Measurements from ENCODE around the gene NRXN3.
A peak's percentile ranks its signal among the peaks of the same experiment; 100 is the strongest.
"Not testable (repeated sequence)": the region's sequence is repeated elsewhere in the genome, so short reads cannot be mapped to it uniquely, and the experiment has no call there.

Gene NRXN3

DNA sequence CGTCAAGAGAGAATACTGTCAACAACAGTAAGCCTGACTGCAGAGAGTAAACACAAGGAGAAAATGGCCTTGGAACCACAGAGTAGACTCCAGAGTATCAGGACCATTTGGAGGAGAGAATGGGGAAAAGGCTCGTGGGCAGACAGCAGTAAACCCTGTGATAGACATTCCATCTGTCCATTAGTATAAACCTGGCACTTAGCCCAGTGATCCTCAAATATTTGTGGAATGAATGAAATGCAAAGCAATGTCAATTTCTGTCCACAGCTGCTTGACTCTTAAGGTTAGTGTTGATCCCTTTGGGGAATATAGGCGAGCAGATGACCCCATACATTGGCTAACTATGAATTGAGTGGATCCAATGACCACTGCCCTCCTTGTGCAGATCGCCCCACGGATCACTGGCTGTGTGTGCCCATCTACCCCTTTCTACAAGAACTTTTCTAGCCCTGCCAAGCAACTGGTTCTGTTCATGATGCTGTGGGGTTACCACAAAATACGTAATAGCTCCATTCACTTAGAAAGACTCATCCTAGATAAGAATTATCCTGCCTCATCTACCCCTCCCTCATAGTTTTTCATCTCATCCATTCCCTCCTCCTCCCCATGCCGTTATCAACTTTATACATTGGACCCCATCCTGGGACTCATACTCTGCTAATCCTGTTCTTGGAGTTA, 846.8 kb downstream of the NRXN3 start:
- peak; percentile 73 for DNase-seq (ENCODE audit: low read depth)

- DNase-seq (ENCODE audit: low read depth), result no peak
Observed at GRCh38 chr14:79017561-79017960, 847.4 kb downstream of the NRXN3 start.

DNA sequence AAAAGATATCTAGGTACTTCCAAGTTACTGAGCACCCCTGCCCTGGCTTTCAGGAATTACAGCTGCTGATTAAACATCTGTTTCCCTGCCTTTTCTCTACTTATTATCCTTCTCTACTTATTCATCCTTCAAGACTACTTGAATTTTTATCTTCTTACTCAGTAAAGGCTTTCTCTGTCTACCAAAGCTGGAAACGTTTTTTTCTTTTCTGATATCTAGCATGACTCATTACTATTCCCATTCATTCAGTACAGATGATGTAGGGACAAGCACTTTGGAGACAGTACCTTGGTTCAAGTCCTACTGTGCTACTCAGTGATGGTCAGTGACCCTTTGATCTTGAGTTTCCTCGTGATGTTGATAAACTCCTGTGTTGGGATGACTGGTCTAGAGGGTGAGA, 848.7 kb downstream of the NRXN3 start:
- no peak for DNase-seq (ENCODE audit: low read depth)

GRCh38 chr14:79019898-79020297, 849.7 kb downstream of the NRXN3 start:
- DNase-seq (ENCODE audit: low read depth), result not testable (repeated sequence)

GRCh38 chr14:79021766-79022165, 851.6 kb downstream of the NRXN3 start:
- DNase-seq (ENCODE audit: low read depth), result no peak

DNA sequence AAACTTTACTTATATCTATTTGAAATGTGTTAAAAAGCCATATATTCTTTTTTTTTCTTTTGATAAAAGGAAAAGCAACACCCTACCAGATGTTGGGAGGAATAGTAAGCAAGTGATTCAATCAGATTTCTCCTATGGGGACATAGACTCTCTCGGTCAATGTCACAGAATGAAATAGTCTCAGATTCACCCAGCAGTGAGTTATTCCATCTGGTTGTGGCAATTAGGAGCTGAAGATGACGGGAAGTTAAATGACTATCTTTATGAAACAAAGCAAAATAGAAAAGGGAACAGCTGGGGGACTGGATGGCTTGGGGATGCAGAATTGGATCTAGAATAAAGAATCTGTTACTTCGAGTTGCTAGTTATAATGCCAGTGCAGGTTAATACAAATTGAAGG, 857.0 kb downstream of the NRXN3 start:
- no peak for DNase-seq (ENCODE audit: low read depth)

DNA sequence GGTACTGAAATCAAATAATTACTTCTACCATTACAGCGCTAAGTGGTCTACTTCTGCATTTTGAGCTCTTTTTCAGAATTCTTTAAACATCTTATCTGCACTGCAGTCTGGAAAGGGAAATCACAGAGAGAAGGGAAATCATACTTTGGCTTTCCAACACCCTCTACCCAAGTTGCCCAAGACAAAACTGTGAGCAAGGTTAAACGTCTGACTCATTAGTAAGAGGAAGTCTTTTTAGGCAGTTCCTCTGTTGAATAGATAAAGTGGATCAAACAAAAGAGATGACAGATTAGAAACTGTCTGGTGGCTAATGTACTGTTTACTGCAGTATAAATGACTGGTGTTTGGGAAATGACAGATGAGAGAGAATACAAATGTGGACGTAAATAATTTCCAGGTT, 858.1 kb downstream of the NRXN3 start:
- DNase-seq (ENCODE audit: low read depth), result no peak

GRCh38 chr14:79036441-79036840, 866.3 kb downstream of the NRXN3 start:
- DNase-seq (ENCODE audit: low read depth), result no peak

DNA sequence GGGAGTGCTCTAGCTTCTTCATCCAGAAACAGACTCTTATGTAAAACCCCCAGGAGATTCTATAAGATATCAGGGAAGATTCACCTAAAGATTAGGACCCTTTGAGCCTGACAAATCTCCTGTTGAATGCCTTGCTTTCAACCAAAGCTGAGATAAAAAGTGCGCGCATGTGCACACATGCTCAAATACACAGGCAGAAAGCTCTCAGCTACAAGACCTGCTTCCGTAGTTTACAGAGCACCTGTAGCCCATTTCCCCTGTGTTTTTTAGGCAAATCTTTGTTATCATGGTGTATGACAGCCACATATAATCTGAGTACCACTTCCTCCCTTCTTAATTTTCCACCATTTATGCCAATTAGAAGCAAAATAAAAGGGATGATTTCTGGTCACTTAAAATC, 866.9 kb downstream of the NRXN3 start:
- no peak for DNase-seq (ENCODE audit: low read depth)

GRCh38 chr14:79037593-79037992, 867.4 kb downstream of the NRXN3 start:
- no peak for DNase-seq (ENCODE audit: low read depth)

DNA sequence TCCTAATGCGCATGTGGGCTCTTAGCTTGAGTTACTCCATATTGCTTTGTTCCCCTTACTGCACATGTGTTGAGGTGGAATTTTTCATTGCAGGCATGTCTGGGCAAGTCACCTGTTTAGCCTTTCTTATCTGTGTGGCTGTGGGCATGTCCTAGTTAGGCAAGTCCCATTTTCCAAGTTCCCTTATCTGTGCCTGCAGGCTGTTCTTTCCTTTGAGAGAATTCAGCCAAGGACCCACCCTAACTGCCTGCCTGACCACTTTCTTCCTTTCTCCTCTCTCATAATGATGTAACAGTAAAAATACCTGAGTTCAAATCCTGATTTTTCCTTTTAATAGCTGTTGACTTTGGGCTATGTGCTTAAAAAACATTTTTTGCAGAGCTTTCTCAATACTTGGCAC, 870.6 kb downstream of the NRXN3 start:
- no peak for DNase-seq (ENCODE audit: low read depth)

- DNase-seq (ENCODE audit: low read depth), result no peak
Observed at GRCh38 chr14:79043194-79043889, 873.2 kb downstream of the NRXN3 start.

DNA sequence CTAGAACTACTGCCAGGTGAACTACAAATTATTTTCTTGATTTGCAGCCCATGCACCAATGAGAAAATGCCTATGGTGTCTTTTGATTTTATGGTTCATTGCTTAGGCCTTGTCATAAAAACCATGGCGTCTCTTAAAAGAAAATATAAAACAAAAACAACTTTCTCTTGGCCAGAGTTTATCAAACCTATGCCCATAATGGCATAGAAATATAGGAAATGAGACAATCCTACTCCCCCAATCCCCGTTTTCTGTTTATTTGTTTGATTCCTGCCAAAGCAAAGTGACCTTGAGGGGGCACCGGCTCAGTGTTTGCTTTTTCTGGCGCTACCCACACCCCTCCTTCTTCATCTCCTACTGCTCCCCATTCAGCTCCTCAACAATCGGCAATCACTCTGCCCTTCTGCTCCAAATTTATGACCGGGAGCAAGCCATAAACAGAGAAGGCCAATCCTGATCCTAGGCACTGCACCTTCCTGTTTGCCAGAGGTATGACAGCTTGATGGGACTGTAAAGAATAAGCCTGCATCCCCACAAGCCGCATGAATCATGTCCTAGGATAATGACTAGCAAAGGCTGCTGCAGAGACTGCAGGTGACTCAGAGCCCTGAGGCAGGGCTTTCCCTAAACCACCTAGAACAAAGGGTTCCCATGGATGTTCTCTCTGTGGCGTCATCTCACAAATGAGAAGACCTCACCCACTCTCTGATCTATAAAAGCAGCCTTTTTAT, 874.9 kb downstream of the NRXN3 start:
- DNase-seq (ENCODE audit: low read depth), result peak; percentile 21

DNA sequence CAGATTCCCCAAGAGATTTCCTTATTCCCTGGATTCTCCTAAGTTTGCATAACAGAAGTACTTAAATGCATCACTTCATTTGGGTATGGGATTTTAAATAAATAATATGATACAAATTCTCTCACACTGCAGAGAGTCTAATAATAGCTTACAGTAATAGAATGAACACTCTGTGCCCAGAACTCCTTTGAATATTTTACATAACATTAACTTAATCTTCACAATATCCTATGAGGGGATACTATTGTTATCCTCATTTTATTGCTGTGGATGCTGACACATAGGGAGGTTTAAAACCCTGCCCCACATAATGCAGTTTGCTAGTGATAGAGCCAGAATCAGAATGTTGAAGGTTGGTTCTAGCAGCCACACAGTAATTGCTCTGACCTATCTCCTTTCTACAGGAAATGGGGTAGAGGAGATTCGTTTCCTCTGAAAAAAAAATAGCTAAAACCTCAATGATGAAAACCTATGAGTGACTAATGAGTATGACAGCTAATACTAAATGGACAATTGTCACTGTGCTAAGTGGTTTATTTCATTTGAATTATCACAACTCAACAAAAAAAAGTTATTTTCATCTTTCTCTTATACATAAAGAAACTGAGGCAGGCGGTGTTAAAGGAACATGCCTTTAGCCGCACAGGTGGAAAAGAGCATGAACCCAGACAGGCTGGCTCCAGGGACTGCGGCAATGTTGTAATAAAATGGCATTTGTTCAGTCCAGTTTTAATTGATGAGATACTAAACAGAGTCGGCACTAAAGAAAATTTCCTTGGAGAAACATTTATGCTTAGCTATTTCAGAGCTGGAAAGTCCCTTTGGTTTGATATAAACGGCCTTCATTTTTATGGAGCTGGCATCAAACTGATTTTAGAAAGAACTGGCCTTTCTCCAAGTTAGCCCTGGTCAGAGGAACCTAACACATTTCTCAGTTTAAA, 880.9 kb downstream of the NRXN3 start:
- DNase-seq (ENCODE audit: low read depth), result no peak

DNA sequence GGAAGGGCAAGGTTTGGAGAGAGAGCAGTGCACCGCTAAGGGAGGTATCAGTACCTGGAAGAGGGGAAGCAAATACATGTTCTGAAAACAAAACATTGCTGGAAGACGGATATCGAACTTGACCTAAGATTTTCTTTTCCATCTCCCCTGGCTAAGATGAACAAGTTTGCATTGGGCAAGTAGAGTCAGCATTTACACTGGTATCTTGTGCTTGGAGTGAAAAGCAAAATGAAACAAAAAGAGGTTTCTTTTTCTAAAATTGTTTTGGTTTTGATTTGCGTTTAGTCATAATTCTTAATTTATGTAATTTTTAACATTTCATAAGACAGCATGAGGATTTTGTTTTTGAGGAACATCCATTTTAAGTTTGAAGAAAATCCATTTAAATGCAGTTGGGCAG, 881.6 kb downstream of the NRXN3 start:
- no peak for DNase-seq (ENCODE audit: low read depth)

DNA sequence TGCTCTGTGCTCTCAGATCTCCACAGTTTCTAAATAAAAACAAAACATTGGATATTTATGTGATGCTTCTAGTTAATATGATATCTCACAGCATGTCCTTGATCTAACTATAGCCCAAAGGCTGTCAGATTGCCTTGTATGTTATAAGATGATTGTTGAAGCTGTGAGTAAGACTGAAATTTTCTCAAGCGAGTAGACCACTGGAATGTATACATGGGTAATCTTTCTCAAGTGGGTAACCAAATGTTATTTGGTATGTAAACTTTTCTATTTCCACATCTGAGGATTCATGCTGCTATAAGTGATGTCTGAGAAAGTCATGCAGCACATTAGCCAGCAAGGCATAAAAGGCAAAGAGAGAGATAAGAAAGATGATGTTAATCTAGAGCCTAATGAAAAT, 886.7 kb downstream of the NRXN3 start:
- peak; percentile 68 for DNase-seq (ENCODE audit: low read depth)

- no peak for DNase-seq (ENCODE audit: low read depth)
Observed at GRCh38 chr14:79057333-79057732, 887.2 kb downstream of the NRXN3 start.

DNA sequence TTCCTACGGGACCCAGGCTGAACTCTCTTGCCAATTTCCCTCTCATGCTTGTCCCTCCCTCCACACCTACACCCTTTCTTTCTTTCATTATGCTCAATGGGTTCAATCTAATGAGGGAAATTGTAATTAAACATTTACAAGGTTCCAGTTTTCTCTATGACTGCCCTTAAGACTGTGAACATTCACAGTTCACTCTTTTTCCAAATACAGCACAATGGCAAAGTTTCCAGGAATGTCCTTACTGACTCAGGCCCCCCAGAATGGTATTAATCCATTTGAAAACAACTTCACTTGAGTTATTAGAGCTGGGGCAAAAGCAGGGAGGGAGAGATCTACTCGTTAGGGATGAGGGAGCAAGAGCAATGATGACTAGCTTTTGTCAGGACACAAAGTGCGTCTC, 892.1 kb downstream of the NRXN3 start:
- DNase-seq (ENCODE audit: low read depth), result no peak

DNA sequence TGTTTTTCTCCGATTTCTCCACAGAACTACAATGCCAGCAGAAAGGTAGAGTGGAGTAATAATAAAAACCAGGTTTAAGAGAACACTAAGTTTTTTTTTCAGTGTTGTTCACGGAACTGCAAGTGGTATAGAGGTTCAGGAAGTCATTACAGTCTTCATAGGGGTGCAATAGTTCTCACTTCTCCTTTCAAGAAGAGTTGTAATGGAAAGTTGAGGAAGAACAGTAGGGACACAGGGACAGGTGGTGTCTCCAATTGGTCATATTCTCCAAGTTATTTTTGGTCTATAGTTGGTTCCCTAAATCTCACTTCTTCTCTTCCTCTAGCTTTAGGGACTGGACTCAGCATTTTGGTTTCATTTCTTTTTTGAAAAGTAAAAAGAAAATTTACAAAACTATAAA, 894.0 kb downstream of the NRXN3 start:
- no peak for DNase-seq (ENCODE audit: low read depth)

DNA sequence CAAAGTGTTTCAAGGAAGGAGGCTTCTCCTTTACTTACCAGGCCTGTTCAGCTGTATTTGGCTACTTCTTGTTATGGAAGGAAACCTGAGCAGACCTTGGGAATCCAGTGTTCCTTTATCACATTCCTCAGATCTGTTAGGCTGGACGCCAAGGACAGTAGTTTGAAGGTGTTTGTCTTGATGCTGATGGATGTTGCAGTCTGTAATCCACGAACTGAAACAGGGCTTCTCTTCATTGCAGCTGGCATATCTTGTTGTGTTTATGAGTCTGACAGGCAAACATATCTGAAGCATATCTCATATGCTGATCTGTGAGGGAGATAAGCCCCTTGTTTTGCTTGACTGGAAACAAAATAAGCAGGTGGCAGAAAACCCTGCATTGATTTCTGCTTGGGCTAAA, 904.3 kb downstream of the NRXN3 start:
- DNase-seq (ENCODE audit: low read depth), result no peak

DNA sequence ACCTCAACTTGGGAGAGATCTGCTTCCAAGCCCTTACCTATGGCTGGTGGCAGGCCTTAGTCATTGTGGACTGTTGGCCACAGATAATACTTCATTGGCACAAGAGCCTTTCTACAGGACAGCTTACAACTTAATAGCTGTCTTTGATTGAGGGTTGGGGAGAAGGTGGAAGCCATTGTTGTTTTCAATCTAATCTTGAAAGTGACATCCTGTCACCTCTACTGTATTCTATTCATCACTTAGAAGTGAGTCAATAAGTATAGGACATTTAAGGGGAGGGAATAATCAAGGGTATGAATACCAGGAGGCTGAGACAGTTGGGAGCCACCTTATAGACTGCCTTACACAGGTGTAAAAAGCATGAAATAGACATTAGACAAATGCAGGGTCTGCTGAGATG, 906.3 kb downstream of the NRXN3 start:
- no peak for DNase-seq (ENCODE audit: low read depth)

DNA sequence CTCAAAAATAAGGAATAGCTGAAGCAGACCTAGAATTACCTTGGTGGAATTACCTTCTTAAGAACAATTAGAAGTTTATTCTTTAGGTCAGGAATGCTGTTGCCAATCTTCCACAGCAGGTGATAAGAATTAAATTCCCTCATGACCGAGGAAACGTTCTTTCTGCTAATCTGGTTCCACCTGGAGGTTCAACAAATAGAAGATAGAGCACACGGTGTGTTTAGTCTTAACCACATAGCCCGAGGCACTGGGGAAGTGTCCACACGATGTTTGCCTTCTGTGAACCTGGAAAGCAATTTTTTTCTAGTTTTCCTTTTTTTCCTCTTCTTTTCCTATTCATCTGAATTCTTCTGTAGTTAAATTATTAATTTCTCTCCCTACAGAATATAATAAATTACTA, 906.9 kb downstream of the NRXN3 start:
- no peak for DNase-seq (ENCODE audit: low read depth)
